Adipocyte (in vitro differentiated cells): Measurements from ENCODE around the gene EFNB1.

ENCODE experiments used
- DNase-seq: peaks from one replicate; pipeline ENCODE4 v3.0.0-alpha.2; 2015; ENCODE audit warnings: low read depth
- H3K27me3 ChIP-seq: replicated peaks from 2 replicates; pipeline ENCODE4 v1.7.0; 2013; ENCODE audit warnings: mild to moderate bottlenecking, low read length, moderate library complexity; ENCODE audit not compliant: control insufficient read depth, insufficient read depth
- H3K36me3 ChIP-seq: 2 replicates; pipeline ENCODE4 v1.7.0; 2013; ENCODE audit warnings: low read length, mild to moderate bottlenecking, moderate library complexity; ENCODE audit not compliant: control insufficient read depth, insufficient read depth, severe bottlenecking
- H3K4me1 ChIP-seq: 2 replicates; pipeline ENCODE4 v1.7.0; 2013; ENCODE audit warnings: mild to moderate bottlenecking, low read length, moderate library complexity; ENCODE audit not compliant: control insufficient read depth, insufficient read depth
- H3K4me3 ChIP-seq: 2 replicates; pipeline ENCODE4 v1.7.0; 2013; ENCODE audit warnings: mild to moderate bottlenecking, low read length, moderate library complexity
- H3K9ac ChIP-seq: 2 replicates; pipeline ENCODE4 v1.7.0; 2013; ENCODE audit warnings: mild to moderate bottlenecking, low read length, moderate library complexity
- H3K9me3 ChIP-seq: 2 replicates; pipeline ENCODE4 v1.7.0; 2013; ENCODE audit warnings: mild to moderate bottlenecking, low read length, moderate library complexity; ENCODE audit not compliant: control insufficient read depth

The EFNB1 gene

DNA sequence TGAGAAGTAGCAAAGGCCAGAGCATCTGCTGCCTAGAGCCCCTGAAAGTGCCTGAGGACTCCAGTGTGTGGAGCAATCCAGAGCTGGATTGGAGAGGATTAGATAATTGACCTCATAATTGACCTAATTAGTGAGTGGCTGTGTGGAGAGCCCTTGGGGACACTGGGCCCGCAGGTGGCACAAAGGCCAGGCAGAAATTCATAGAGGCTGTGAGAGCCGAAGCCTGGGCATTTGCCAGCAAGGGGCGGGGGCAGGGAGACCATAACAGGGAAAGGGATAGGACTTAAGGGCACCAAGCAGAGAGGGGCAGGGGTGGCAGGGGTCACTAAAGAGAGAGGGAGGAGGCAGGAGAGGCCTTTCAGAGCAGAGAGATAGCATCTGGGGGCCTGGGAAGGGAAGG lies 45.3 kb downstream of the EFNB1 start:
- H3K9me3 ChIP-seq: peaks cover 10% of the 10 kb centered on the region
- peaks cover 12% of the 10 kb centered on the region for H3K4me1 ChIP-seq
- no peak overlapping the region for H3K4me3 ChIP-seq
- H3K9ac ChIP-seq: no peak overlapping the region
- no peaks in the 10 kb centered on the region for H3K36me3 ChIP-seq
- no peak for DNase-seq
- H3K27me3 ChIP-seq: peaks cover 60% of the 10 kb centered on the region

GRCh38 chrX:68876731-68877130 lies 47.9 kb downstream of the EFNB1 start:
- peaks cover 4% of the 10 kb centered on the region for H3K9me3 ChIP-seq
- H3K4me1 ChIP-seq: peaks cover 12% of the 10 kb centered on the region
- no peaks in the 10 kb centered on the region for H3K36me3 ChIP-seq
- H3K27me3 ChIP-seq: peaks cover 48% of the 10 kb centered on the region
- DNase-seq: no peak
- no peak overlapping the region for H3K9ac ChIP-seq
- H3K4me3 ChIP-seq: no peak overlapping the region

DNA sequence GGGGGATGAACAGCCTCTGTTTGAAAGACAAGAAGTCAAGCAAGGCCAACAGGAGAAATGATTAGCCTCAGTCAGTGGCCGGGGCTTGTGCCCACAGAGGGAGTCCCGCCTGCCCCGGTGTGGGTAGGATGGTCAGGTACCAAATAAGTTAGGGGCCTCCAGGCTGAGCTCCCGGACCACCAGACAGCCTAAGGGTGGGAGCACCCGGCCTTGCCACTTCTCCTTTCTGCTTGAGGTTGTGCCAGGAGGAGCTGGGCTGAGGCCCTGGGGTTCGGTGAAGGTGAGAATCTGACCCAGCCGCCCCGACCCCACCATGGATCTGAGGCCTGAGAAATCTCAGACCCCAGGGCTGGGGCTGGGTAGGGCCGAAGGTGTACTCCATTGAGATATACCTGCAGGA lies 48.8 kb downstream of the EFNB1 start:
- Histone ChIP-seq H3K36me3 (no peaks in the 10 kb centered on the region), H3K9me3 (peaks cover 4% of the 10 kb centered on the region), H3K9ac (no peak overlapping the region), H3K4me3 (no peak overlapping the region), H3K27me3 (peaks cover 53% of the 10 kb centered on the region), H3K4me1 (peaks cover 8% of the 10 kb centered on the region)
- DNase-seq: no peak

GRCh38 chrX:68878977-68879645 lies 50.3 kb downstream of the EFNB1 start:
- Histone ChIP-seq H3K27me3 (peaks cover 49% of the 10 kb centered on the region), H3K36me3 (no peaks in the 10 kb centered on the region), H3K4me3 (no peak overlapping the region), H3K9ac (no peak overlapping the region), H3K4me1 (no peaks in the 10 kb centered on the region), H3K9me3 (peaks cover 4% of the 10 kb centered on the region)
- DNase-seq: no peak

DNA sequence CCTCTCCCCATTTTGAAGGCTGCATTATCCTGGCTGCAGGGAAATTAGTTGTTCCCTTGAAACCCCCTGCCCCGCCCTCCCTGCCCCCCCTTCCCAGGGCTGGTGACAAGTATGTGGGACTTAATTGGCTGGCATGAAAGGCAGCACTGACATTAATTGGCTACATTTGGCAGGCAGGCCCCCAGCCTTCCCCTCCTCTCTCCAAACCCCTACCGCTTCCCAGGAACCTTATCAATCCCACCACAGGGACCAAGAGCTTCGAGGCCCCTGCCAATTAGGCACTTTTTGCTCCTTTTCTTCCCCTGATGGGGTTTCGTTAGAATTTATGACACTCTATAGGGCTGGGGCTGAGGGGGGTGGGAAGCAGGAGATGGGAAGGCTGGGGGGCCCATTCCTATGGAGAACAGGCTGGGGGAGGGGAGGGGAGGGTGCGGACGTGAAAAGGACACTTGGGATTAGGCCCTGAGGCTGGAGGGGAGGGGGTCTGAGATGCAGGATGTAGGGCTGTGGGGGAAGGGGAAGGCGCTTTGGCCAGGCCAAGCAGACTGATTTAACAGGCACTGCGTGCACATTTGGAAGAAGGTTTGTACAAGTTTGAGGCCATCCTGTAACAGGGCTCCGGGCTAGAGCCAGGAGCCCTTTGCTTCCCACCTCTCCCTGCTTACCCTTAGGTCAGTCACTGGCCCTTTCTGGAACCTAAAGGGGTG lies 52.2 kb downstream of the EFNB1 start:
- H3K4me3 ChIP-seq: no peak overlapping the region
- H3K4me1 ChIP-seq: no peaks in the 10 kb centered on the region
- no peaks in the 10 kb centered on the region for H3K36me3 ChIP-seq
- H3K9ac ChIP-seq: no peak overlapping the region
- H3K27me3 ChIP-seq: peaks cover 66% of the 10 kb centered on the region
- DNase-seq: no peak
- peaks cover 4% of the 10 kb centered on the region for H3K9me3 ChIP-seq

- Histone ChIP-seq H3K9me3 (peaks cover 5% of the 10 kb centered on the region), H3K4me1 (no peaks in the 10 kb centered on the region), H3K27me3 (peaks cover 64% of the 10 kb centered on the region), H3K4me3 (no peak overlapping the region), H3K36me3 (no peaks in the 10 kb centered on the region), H3K9ac (no peak overlapping the region)
- DNase-seq: no peak
Measured at GRCh38 chrX:68881911-68882310, 53.1 kb downstream of the EFNB1 start.

DNA sequence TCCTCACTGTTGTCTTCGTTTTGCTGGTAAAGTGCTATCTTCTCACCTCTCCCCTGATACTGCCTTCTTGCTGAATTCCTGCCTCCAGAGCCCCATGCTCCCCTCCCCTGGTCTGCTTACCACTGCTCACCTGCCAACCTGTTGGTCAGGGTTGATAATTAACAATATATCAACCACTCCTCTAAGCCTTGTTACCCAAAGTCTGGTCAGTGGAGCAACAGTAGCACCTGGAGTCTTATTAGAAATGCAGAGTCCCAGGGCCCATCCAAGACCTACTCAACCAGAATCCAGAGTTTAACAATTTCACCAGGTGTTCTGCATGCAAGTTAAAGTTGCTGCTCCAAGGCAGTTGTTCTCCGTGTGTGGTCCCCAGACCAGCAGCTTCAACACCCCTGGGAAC lies 55.0 kb downstream of the EFNB1 start:
- H3K9me3 ChIP-seq: peaks cover 24% of the 10 kb centered on the region
- H3K27me3 ChIP-seq: peaks cover 72% of the 10 kb centered on the region
- H3K36me3 ChIP-seq: no peaks in the 10 kb centered on the region
- no peak overlapping the region for H3K9ac ChIP-seq
- no peak for DNase-seq
- H3K4me1 ChIP-seq: no peaks in the 10 kb centered on the region
- H3K4me3 ChIP-seq: no peak overlapping the region

DNA sequence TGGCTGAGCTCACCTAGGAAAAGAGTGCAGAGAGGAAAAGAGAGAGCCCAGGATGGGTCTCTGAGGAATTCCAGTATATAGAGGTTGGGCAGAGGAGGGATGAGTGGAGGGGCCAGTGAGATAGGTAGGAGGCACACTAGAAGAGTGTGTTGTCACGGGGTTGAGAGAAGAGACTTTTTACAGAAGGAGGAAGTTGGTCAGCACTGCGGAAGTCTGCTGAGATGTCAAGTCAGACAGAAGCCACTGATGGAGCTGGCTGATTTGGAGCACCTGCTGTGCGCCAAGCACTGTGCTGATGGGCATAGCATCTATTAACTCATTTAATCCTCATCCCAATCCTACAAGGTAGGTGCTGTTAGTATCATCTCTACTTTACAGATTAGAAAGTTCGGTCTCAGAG lies 60.4 kb downstream of the EFNB1 start:
- no peak overlapping the region for H3K4me3 ChIP-seq
- no peak for DNase-seq
- H3K9ac ChIP-seq: no peak overlapping the region
- peaks cover 2% of the 10 kb centered on the region for H3K4me1 ChIP-seq
- H3K9me3 ChIP-seq: peaks cover 33% of the 10 kb centered on the region
- H3K36me3 ChIP-seq: no peaks in the 10 kb centered on the region
- peaks cover 70% of the 10 kb centered on the region for H3K27me3 ChIP-seq
